ENCODE measurements around the gene SACM1L. TPM values are rescaled to one million over a fixed set of nuclear protein-coding genes. Genes with fewer than 3 reads are reported as not detected.
A peak's percentile ranks its signal among the peaks of the same experiment; 100 is the strongest.

SACM1L gene
- total RNA-seq, 1 donor from 2014 or later, result 26.6 TPM

GRCh38 chr3:45776301-45776595, 87.1 kb downstream of the SACM1L start:
- peak; percentile 94 for FAIRE-seq
- TF ChIP-seq CTCF (IDR thresholded peaks at IDR 0.05; ENCODE audit: insufficient read depth, low read length, severe bottlenecking), result no peak

GRCh38 chr3:45776611-45777010, 87.4 kb downstream of the SACM1L start:
- TF ChIP-seq CTCF (IDR thresholded peaks at IDR 0.05; ENCODE audit: insufficient read depth, low read length, severe bottlenecking), result no peak
- no peak for DNase-seq (ENCODE audit: low read depth)
- no peak for FAIRE-seq
- Histone ChIP-seq H3K4me3 (ENCODE audit: low read depth, low read length) (no peak overlapping the region), H3K36me3 (ENCODE audit: control insufficient read depth, insufficient read depth, low read length) (no peaks in the 10 kb centered on the region), H3K27me3 (ENCODE audit: control insufficient read depth, insufficient read depth, low read length) (peaks cover 16% of the 10 kb centered on the region)

More at GRCh38 chr3:45776301-45776595, 87.1 kb downstream of the SACM1L start:
- no peak overlapping the region for H3K4me3 ChIP-seq (ENCODE audit: low read depth, low read length)
- H3K27me3 ChIP-seq (ENCODE audit: control insufficient read depth, insufficient read depth, low read length), result peaks cover 15% of the 10 kb centered on the region
- no peaks in the 10 kb centered on the region for H3K36me3 ChIP-seq (ENCODE audit: control insufficient read depth, insufficient read depth, low read length)
- DNase-seq (ENCODE audit: low read depth), result no peak

GRCh38 chr3:45777111-45777745, 88.0 kb downstream of the SACM1L start:
- FAIRE-seq, result no peak
- no peak for DNase-seq (ENCODE audit: low read depth)
- Histone ChIP-seq H3K27me3 (ENCODE audit: control insufficient read depth, insufficient read depth, low read length) (peaks cover 17% of the 10 kb centered on the region), H3K4me3 (ENCODE audit: low read depth, low read length) (no peak overlapping the region), H3K36me3 (ENCODE audit: control insufficient read depth, insufficient read depth, low read length) (no peaks in the 10 kb centered on the region)
- TF ChIP-seq CTCF (IDR thresholded peaks at IDR 0.05; ENCODE audit: insufficient read depth, low read length, severe bottlenecking), result no peak

- no peaks in the 10 kb centered on the region for H3K36me3 ChIP-seq (ENCODE audit: control insufficient read depth, insufficient read depth, low read length)
- FAIRE-seq (no peak), DNase-seq (ENCODE audit: low read depth) (no peak)
- no peak overlapping the region for H3K4me3 ChIP-seq (ENCODE audit: low read depth, low read length)
- peaks cover 16% of the 10 kb centered on the region for H3K27me3 ChIP-seq (ENCODE audit: control insufficient read depth, insufficient read depth, low read length)
- TF ChIP-seq CTCF (IDR thresholded peaks at IDR 0.05; ENCODE audit: insufficient read depth, low read length, severe bottlenecking), result no peak
These were observed 88.7 kb downstream of the SACM1L start for GRCh38 chr3:45777746-45778386.

GRCh38 chr3:45778761-45779201, 89.6 kb downstream of the SACM1L start:
- Histone ChIP-seq H3K4me3 (ENCODE audit: low read depth, low read length) (no peak overlapping the region), H3K36me3 (ENCODE audit: control insufficient read depth, insufficient read depth, low read length) (no peaks in the 10 kb centered on the region), H3K27me3 (ENCODE audit: control insufficient read depth, insufficient read depth, low read length) (peaks cover 16% of the 10 kb centered on the region)
- FAIRE-seq (peak; percentile 32), DNase-seq (ENCODE audit: low read depth) (no peak)
- TF ChIP-seq CTCF (IDR thresholded peaks at IDR 0.05; ENCODE audit: insufficient read depth, low read length, severe bottlenecking), result no peak
